ENCODE data around the gene EIF3F. TPM values are rescaled to one million over a fixed set of nuclear protein-coding genes. Genes with fewer than 3 reads are reported as not detected.

The EIF3F gene
- total RNA-seq, 1 donor from 2014 or later, result 306 TPM

DNA sequence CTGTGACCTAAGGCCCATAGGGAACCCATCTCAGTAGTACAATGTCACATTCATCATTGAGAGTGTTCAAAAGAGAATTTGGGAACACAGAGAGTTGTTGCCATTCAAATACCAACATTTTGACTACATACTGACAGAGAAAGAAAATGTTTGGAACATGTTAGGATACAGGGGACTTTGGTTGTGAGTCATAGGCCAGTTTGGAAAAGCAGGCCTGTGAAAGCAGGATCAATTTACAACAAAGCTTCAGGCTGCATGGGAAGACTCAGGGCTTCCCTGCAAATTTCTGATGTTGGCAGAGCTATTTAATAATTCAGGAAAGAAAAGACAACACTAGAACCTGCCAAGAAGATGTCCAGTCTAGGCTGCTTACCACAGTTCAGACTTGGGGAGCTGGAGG lies 22.3 kb upstream of the EIF3F start:
- DNase-seq (ENCODE audit: low read depth), result no peak
- no peak overlapping the region for H3K4me3 ChIP-seq (ENCODE audit: low read depth, low read length)
- TF ChIP-seq CTCF (conservative IDR thresholded peaks at IDR 0.05; ENCODE audit: low read depth, low read length), result no peak

DNA sequence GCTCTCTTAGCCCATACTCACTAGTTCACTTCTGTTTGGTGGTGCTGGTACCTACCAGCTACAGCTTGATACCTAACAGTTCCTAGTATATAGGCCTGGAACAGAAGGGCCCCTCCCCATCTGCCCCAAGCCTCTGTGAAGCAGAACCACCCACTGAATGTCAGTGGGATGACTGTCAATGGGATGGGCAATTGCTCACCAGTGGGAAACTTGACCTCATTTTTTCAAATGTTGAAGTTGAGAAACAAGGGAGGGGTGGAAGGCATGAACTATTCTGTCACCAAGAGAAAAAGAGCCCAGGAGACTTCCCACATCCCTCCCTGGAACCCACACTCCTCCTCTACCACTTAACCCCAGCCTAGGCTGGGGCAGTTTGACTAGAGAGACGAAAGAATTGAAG lies 21.8 kb upstream of the EIF3F start, which contains the start of gene NLRP10:
Gene NLRP10, minus strand, starts transcription at position 62 of the 400 bp plus-strand sequence. CDS start 1,952 bp downstream, outside the sequence.
- DNase-seq (ENCODE audit: low read depth), result peak; percentile 55
- H3K4me3 ChIP-seq (ENCODE audit: low read depth, low read length), result no peak within 1 kb of the TSS
- no peak for TF ChIP-seq CTCF (conservative IDR thresholded peaks at IDR 0.05; ENCODE audit: low read depth, low read length)

DNA sequence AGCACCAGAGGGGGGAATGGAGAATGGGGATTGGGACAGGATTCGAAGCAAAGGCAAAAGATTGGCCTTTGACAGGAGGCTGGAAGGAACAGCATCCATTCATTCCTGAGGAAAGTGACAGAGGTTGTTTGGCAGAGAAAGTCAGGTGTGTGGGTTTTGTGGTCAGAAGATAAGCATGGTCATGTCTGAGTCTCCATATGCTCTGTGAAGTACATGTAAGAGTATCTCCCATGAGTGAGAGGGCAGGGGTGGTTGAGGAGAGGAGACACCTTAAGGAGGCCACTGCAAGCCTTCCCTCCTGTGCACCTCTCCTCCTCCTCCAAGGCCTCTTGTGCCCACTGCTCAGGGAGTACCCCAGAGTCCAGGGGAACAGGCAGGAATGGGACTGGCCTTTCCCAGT lies 20.0 kb upstream of the EIF3F start:
- DNase-seq (ENCODE audit: low read depth), result no peak
- no peak overlapping the region for H3K4me3 ChIP-seq (ENCODE audit: low read depth, low read length)
- no peak for TF ChIP-seq CTCF (conservative IDR thresholded peaks at IDR 0.05; ENCODE audit: low read depth, low read length)

- TF ChIP-seq CTCF (conservative IDR thresholded peaks at IDR 0.05; ENCODE audit: low read depth, low read length), result no peak
- no peak overlapping the region for H3K4me3 ChIP-seq (ENCODE audit: low read depth, low read length)
- DNase-seq (ENCODE audit: low read depth), result no peak
These were observed 19.3 kb upstream of the EIF3F start for GRCh38 chr11:7967826-7968225.

- no peak for TF ChIP-seq CTCF (conservative IDR thresholded peaks at IDR 0.05; ENCODE audit: low read depth, low read length)
- H3K4me3 ChIP-seq (ENCODE audit: low read depth, low read length), result no peak overlapping the region
- no peak for DNase-seq (ENCODE audit: low read depth)
These were observed 18.5 kb upstream of the EIF3F start for GRCh38 chr11:7968686-7969085.

DNA sequence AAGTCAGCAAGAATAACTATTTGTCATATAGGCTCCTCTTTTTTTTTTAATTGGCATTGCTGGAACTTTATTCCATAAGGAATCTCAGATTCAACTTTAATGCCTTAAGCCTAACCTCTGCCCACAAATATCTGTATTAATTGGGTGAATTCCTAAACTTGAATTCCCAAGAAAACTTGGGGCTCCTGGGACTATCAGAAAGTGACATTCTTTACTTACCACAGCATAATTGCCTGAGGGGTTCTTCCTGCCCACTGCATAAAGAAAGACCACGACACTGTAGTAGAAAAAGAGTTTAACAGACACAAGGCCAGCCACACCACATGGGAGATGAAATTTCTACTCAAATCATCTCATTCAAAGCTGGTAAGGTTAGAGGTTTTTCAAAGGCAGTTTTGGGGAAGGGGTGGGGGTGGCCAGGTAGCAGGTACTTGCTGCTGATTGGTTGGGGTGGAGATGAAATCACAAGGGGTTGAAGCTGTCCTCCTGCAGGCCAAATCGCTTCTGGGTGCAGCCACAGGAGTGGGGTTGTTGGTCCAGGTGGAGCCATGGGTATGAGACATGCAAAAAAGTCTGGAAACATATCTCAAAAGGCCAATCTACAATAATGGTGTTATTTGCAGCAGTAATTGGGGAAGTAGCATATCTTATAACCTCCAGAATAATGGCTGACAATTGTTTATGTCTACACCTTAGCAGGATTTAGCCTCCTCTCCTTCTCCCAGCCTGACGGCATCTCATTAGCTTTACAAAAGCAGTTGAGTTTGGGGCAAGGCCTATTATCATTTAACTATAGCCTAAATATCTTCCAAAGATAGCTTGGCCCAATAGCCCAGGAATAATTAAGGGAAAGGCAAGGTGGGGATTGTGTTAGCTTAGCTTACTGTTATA lies 17.1 kb upstream of the EIF3F start:
- DNase-seq (ENCODE audit: low read depth), result no peak
- no peak overlapping the region for H3K4me3 ChIP-seq (ENCODE audit: low read depth, low read length)
- no peak for TF ChIP-seq CTCF (conservative IDR thresholded peaks at IDR 0.05; ENCODE audit: low read depth, low read length)

DNA sequence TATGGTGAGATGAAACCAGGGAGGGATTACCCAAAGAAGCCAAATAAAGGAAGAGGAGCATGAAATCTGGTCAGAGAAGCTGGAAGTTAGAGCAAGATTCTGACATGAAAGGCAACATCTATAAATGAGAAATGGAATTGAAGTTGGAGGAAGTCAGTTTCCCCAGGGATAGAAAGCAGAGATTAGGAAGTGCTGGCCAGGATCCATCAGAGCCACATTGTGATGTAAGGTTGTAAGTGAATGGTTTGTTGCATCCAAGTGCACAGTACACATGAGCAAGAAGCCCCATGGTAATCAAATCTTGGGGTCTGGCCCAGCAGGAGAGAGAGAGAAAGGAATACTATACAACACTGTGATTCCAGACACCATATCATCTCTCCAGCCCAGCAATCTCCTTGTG lies 15.3 kb upstream of the EIF3F start:
- TF ChIP-seq CTCF (conservative IDR thresholded peaks at IDR 0.05; ENCODE audit: low read depth, low read length), result no peak
- H3K4me3 ChIP-seq (ENCODE audit: low read depth, low read length), result no peak overlapping the region
- no peak for DNase-seq (ENCODE audit: low read depth)

Data from epithelial cell of proximal tubule (primary cell).